Measurements from ENCODE around the gene PPIA. TPM values are rescaled to one million over a fixed set of nuclear protein-coding genes. Genes with fewer than 3 reads are reported as not detected.
"Not testable (repeated sequence)": the region's sequence is repeated elsewhere in the genome, so short reads cannot be mapped to it uniquely, and the experiment has no call there.

PPIA gene
- total RNA-seq, 1 donor from 2014 or later: 1,411 TPM

DNA sequence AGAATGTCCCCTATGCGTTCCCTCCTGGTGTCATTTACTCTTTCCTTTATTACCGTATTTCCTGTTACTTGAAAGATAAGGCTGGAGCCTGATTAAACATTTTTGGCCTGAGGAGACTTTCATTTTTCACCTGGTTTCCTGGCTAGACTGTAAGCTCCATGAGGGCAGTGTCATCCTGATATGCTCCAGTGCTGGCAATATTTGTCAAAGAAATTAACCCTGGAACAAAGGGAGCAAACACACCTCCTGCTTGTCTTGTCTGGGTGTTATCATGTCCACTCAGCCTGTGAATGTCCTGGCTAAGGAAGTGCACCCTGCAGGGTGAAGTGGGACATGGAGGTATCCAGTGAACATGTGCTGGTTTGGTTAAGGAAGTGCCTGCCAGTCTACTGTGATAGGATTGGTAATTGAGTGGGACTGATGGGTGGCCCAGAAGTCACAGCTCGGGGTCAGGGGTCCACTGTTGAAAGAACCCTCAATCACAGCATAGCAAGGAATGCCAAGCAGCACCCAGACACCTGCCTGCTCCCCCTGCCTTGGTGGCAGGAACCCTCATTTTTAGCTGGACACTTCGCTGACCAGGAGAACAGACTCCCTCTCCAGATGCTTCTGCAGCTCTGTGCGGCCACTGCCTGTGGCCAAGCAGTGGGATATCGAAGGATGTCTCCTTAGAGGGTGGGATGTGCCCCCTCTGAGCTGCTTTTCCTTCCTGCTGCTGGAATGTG lies 20.9 kb upstream of the PPIA start:
- H3K4me3 Mint-ChIP-seq: no peak overlapping the region
- peaks cover 19% of the 10 kb centered on the region for H3K4me1 Mint-ChIP-seq
- no peak for DNase-seq
- no peak for ATAC-seq (ENCODE audit: low read depth)
- no peaks in the 10 kb centered on the region for H3K9me3 Mint-ChIP-seq
- no peaks in the 10 kb centered on the region for H3K27me3 Mint-ChIP-seq
- POLR2A ChIA-PET: no interaction called here
- CTCF ChIA-PET: no interaction called here
- intact Hi-C loops (cut with micrococcal nuclease): no loop called here
- TF ChIP-seq, protein P1, sequence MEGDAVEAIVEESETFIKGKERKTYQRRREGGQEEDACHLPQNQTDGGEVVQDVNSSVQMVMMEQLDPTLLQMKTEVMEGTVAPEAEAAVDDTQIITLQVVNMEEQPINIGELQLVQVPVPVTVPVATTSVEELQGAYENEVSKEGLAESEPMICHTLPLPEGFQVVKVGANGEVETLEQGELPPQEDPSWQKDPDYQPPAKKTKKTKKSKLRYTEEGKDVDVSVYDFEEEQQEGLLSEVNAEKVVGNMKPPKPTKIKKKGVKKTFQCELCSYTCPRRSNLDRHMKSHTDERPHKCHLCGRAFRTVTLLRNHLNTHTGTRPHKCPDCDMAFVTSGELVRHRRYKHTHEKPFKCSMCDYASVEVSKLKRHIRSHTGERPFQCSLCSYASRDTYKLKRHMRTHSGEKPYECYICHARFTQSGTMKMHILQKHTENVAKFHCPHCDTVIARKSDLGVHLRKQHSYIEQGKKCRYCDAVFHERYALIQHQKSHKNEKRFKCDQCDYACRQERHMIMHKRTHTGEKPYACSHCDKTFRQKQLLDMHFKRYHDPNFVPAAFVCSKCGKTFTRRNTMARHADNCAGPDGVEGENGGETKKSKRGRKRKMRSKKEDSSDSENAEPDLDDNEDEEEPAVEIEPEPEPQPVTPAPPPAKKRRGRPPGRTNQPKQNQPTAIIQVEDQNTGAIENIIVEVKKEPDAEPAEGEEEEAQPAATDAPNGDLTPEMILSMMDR (IDR thresholded peaks at IDR 0.05): no peak
- H3K27ac Mint-ChIP-seq: no peak overlapping the region
- no peaks in the 10 kb centered on the region for H3K36me3 Mint-ChIP-seq (ENCODE audit: low read depth)

DNA sequence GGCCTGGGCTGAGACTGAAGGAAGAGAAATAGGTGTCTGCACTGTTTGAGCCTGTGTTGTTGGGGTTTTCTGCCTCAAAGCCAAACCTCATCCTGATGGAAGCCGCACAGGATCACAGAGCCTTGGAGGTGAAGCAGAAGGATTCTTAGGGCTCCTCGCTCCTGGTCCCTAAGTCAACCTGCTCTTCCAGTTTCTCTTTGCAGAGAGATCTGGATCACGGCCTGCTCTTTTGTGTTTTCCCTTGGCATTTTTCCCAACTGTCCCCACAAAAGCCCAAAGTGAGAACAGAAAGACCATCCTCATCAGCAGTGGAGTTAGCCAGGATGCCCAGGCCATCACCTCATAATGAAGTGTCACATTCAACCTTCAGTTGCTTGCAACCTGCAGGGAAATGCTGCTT lies 20.3 kb upstream of the PPIA start:
- TF ChIP-seq, protein P1 (IDR thresholded peaks at IDR 0.05): no peak
- Mint-ChIP-seq H3K4me1 (peaks cover 12% of the 10 kb centered on the region), H3K27me3 (no peaks in the 10 kb centered on the region), H3K27ac (no peak overlapping the region), H3K4me3 (no peak overlapping the region), H3K36me3 (ENCODE audit: low read depth) (no peaks in the 10 kb centered on the region), H3K9me3 (no peaks in the 10 kb centered on the region)
- no peak for ATAC-seq (ENCODE audit: low read depth)
- CTCF ChIA-PET: no interaction called here
- no peak for DNase-seq
- POLR2A ChIA-PET: no interaction called here
- intact Hi-C loops (cut with micrococcal nuclease): no loop called here

DNA sequence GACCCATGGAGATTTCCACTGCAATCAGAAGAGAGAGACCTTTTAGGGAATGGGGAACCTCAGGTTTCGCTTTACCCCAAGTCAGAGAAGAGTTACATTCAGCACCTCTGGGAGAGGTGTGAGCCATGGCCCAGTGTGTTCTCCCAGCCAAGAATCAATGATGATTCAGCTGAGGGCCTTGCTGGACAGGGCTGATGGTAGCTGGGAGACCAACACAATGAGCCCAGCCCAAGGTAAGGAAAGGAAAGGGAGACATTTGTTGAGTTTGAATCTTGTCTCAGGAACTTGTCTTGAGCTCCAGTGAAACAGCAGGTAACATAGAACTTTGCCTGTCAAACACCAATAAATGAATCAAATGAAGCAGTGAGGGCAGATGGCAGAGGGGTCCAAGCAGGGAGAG lies 14.0 kb upstream of the PPIA start:
- ChIA-PET CTCF (no interaction called here), POLR2A (interaction anchor here (0.7 to 0.9 kb wide), 2 partner anchors 21 to 66 kb away, joined by 3 to 4 read pairs; partner anchors contain the start of gene H2AZ2)
- intact Hi-C loops (cut with micrococcal nuclease): no loop called here
- TF ChIP-seq, protein P1 (IDR thresholded peaks at IDR 0.05): no peak
- no peak for DNase-seq
- peaks cover 10% of the 10 kb centered on the region for H3K4me1 Mint-ChIP-seq
- H3K36me3 Mint-ChIP-seq (ENCODE audit: low read depth): peaks cover 4% of the 10 kb centered on the region
- no peak for ATAC-seq (ENCODE audit: low read depth)
- peaks cover 9% of the 10 kb centered on the region for H3K9me3 Mint-ChIP-seq
- H3K27ac Mint-ChIP-seq: no peak overlapping the region
- H3K27me3 Mint-ChIP-seq: no peaks in the 10 kb centered on the region
- no peak overlapping the region for H3K4me3 Mint-ChIP-seq

DNA sequence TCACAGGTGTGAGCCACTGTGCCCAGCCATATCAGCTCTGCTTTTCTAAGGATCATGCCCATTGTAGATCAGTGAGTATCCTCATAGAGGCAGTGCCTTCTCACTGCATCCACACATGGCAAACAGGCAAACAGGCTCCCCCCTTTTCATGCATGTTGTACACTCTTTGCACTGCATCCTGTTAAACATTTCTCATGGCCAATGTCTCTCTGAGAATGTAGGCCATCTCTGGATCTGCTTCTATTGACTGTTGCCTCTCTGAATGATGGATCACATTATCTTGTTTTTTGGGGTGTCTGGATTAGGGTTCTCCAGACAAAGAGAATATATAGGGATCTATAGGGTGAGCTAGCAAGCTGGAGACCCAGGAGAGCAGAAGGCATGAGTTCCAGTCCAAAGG lies 13.1 kb upstream of the PPIA start:
- Mint-ChIP-seq H3K27me3 (no peaks in the 10 kb centered on the region), H3K27ac (no peak overlapping the region), H3K9me3 (peaks cover 9% of the 10 kb centered on the region), H3K4me1 (peaks cover 11% of the 10 kb centered on the region), H3K4me3 (no peak overlapping the region), H3K36me3 (ENCODE audit: low read depth) (peaks cover 4% of the 10 kb centered on the region)
- DNase-seq (no peak), ATAC-seq (ENCODE audit: low read depth) (no peak)
- POLR2A ChIA-PET: interaction anchor here (0.7 kb wide), 2 partner anchors 21 to 151 kb away, joined by 4 to 7 read pairs; no protein-coding TSS in a partner anchor
- TF ChIP-seq, protein P1 (IDR thresholded peaks at IDR 0.05): no peak
- intact Hi-C loops (cut with micrococcal nuclease): no loop called here
- CTCF ChIA-PET: no interaction called here

DNA sequence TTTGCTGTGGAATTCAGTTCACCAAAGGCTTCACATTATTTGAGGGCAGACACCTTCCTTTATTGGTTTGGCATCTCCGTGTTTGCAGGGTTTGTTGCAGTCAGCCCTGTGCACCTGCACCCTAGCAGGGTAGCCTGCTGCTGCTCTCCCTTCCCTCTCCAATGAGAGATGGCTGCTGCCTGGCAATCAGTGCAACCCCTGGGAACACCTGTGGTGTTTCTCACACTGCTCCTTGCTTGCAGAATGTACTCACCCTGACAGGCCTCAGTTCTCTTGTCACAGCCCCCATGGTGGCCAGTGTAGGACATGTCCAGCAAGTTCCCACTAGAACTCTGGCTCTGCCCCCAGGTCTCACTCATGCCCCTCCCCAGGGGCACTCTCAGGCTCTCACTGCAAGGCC lies 12.1 kb upstream of the PPIA start:
- no peak for ATAC-seq (ENCODE audit: low read depth)
- Mint-ChIP-seq H3K4me1 (peaks cover 11% of the 10 kb centered on the region), H3K27me3 (no peaks in the 10 kb centered on the region), H3K27ac (no peak overlapping the region), H3K9me3 (peaks cover 9% of the 10 kb centered on the region), H3K36me3 (ENCODE audit: low read depth) (peaks cover 4% of the 10 kb centered on the region), H3K4me3 (no peak overlapping the region)
- POLR2A ChIA-PET: no interaction called here
- intact Hi-C loops (cut with micrococcal nuclease): no loop called here
- DNase-seq: no peak
- TF ChIP-seq, protein P1 (IDR thresholded peaks at IDR 0.05): no peak
- CTCF ChIA-PET: no interaction called here

DNA sequence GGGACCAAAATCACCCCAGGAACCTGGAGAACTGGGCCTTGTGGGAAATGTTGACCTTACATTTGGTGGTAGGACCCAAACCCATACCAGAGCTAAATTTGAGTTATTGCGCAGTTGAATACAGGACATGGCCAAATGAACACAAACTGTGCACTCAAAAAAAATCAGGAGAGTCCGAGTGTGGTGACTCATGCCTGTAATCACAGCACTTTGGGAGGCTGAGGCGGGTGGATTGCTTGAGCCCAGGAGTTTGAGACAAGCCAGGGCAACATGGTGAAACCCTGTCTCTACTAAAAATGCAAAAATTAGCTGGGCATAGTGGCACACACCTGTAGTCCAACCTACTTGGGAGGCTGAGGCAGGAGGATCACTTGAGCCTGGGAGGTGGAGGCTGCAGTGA lies 11.3 kb upstream of the PPIA start:
- H3K4me3 Mint-ChIP-seq; H3K27ac Mint-ChIP-seq; CTCF ChIA-PET; H3K27me3 Mint-ChIP-seq; ATAC-seq (ENCODE audit: low read depth); H3K36me3 Mint-ChIP-seq (ENCODE audit: low read depth); intact Hi-C loops (cut with micrococcal nuclease); H3K9me3 Mint-ChIP-seq; DNase-seq: not testable (repeated sequence)
- H3K4me1 Mint-ChIP-seq: peaks cover 11% of the 10 kb centered on the region
- POLR2A ChIA-PET: interaction anchor here (1.0 to 1.2 kb wide), 2 partner anchors 12 to 203 kb away, joined by 3 read pairs; partner anchors contain the start of gene TMED4

Data from activated B cell treated with CpG ODN at 0.5 μM for 24 hours (primary cell).